ENCODE results near the gene PEPD. TPM values are rescaled to one million over a fixed set of nuclear protein-coding genes. Genes with fewer than 3 reads are reported as not detected.

PEPD gene
- total RNA-seq, 1 donor from 2014 or later = 23.8 TPM

DNA sequence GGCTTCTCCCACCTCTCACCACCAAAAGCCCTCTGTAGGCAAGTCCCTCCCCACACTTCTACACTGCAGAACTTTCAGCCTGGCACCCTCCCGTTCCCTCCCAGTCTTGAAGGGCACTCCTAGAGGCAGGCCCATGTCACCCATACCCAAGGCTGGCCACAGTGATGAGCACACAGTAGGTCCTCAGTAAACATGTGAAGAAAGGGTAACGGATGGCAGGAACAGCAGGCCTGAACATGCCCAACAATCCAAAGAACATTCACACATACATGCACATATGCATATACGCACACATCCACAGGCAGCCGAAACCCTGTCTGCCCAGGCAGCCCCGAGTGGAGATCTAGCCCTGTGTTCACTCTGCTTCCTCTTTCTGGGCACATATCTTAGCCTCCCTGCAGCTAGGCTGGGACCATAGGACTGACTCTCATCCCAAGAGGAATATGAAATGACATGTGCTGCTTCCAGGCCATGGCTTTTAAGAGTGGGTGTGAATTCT is 92.9 kb downstream of the PEPD start:
- no peak for DNase-seq (ENCODE audit: low spot score)
- intact Hi-C loops (cut with micrococcal nuclease) = no loop called here
- no peaks in the 10 kb centered on the region for H3K27me3 Mint-ChIP-seq (ENCODE audit: low read depth)
- H3K9me3 Mint-ChIP-seq = no peaks in the 10 kb centered on the region
- H3K36me3 Mint-ChIP-seq (ENCODE audit: low read depth) = no peaks in the 10 kb centered on the region
- H3K27ac Mint-ChIP-seq = no peak overlapping the region
- H3K4me1 Mint-ChIP-seq (ENCODE audit: low read depth) = peaks cover 2% of the 10 kb centered on the region
- no peak overlapping the region for H3K4me3 Mint-ChIP-seq (ENCODE audit: low read depth)

DNA sequence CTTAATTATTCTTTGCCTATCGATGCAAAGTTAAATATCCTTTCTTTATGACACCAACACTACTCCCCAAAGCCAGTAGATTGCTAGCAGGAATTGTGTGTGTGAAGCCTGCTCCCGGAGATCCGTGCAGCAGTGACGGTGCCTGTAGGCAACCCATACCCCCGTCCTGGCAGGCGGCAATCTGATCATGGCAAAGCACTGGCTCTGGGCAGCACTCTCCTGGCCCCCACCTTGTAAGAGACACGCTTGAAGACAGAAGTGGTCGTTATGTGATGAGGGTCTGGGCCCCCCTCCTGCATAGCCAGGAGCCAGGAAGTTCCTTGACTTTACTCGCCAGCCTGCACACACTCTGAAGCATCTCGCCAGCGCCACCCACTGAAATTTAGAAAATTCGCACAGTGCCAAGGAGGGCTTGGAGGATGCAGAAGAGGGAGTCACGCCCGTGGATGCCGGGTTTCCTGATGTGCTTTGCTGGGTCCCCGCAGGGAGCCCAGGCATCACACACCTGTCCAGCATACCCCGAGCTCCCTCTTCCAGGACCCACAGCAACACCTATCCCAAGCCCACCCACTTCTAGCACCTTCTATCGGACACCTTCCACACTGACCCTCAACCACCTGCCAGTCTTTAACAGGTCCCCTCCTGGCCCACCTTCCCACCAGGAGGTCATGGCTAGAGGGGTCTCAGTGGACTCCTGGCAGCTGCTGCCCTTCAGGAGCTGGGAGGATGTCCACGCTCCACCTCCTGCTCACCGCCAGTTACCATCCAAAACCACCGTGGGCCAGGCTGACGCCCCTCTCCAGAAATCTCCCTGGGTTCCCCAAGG is 93.6 kb downstream of the PEPD start:
- Mint-ChIP-seq H3K27ac (no peak overlapping the region), H3K9me3 (no peaks in the 10 kb centered on the region)

DNA sequence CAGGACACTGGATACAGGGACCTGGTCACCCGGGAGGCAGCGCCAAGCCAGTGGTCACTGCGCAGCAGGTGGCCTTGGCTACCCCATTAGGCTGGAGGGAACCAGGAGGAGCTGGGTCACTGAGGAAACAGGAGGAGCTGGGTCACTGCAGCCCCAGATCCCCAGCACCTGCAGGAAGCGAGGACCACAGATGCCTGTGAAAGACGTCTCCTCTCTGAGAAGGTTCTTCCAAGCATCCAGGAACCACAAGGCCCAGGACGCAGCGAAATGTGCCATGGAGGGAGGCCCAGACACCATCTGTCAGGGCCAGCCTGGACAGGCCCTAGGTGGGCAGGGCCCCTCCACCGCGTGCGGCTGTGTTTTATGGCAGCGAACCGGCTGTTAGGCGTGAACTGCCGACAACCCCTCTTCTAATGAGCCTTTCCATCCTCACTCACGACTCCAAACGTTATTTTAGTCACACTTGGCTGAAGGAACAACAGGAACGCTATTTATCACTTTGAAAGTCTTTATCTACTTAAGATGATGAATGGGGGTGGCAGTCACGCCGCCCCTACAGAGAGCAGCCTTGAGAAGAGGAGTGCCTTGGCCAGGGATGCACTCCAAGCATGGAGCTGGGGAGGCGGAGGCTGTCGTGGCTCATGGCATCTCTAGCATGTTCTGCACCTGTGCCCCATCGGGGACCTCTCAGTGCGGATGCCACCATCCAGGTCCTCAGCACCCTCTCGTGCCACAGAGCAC is 94.8 kb downstream of the PEPD start:
- no peaks in the 10 kb centered on the region for H3K27me3 Mint-ChIP-seq (ENCODE audit: low read depth)
- H3K36me3 Mint-ChIP-seq (ENCODE audit: low read depth) = no peaks in the 10 kb centered on the region
- H3K4me1 Mint-ChIP-seq (ENCODE audit: low read depth) = peaks cover 2% of the 10 kb centered on the region
- intact Hi-C loops (cut with micrococcal nuclease) = no loop called here
- H3K4me3 Mint-ChIP-seq (ENCODE audit: low read depth) = no peak overlapping the region
- no peak for DNase-seq (ENCODE audit: low spot score)
- H3K27ac Mint-ChIP-seq = no peak overlapping the region
- H3K9me3 Mint-ChIP-seq = no peaks in the 10 kb centered on the region

More for the DNA sequence above, 93.6 kb downstream of the PEPD start:
- Mint-ChIP-seq H3K36me3 (ENCODE audit: low read depth) (no peaks in the 10 kb centered on the region), H3K4me3 (ENCODE audit: low read depth) (no peak overlapping the region), H3K27me3 (ENCODE audit: low read depth) (no peaks in the 10 kb centered on the region), H3K4me1 (ENCODE audit: low read depth) (peaks cover 2% of the 10 kb centered on the region)
- DNase-seq (ENCODE audit: low spot score) = no peak
- intact Hi-C loops (cut with micrococcal nuclease) = no loop called here

DNA sequence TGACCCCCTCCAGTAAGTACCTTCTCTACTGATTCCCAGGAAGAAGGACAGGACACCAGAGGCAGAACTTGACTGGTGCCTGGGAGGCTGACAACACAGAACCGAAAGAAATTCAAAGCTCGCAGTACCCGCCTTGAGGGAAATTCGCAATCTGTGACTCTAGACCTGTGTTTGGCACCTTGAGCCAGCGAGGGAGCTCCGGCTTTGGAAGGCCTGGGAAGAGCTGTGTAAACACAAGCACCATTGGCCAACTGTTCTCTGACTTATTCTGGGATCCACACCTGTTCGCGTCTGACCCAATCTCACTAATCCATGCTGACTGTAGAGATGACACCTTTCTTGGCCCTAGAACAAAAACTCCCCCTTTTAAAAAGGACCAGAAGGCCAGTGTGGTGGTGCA is 97.4 kb downstream of the PEPD start:
- no peaks in the 10 kb centered on the region for H3K36me3 Mint-ChIP-seq (ENCODE audit: low read depth)
- no peak for DNase-seq (ENCODE audit: low spot score)
- no peaks in the 10 kb centered on the region for H3K4me1 Mint-ChIP-seq (ENCODE audit: low read depth)
- H3K27ac Mint-ChIP-seq = no peak overlapping the region
- H3K4me3 Mint-ChIP-seq (ENCODE audit: low read depth) = no peak overlapping the region
- intact Hi-C loops (cut with micrococcal nuclease) = no loop called here
- no peaks in the 10 kb centered on the region for H3K27me3 Mint-ChIP-seq (ENCODE audit: low read depth)
- H3K9me3 Mint-ChIP-seq = no peaks in the 10 kb centered on the region

DNA sequence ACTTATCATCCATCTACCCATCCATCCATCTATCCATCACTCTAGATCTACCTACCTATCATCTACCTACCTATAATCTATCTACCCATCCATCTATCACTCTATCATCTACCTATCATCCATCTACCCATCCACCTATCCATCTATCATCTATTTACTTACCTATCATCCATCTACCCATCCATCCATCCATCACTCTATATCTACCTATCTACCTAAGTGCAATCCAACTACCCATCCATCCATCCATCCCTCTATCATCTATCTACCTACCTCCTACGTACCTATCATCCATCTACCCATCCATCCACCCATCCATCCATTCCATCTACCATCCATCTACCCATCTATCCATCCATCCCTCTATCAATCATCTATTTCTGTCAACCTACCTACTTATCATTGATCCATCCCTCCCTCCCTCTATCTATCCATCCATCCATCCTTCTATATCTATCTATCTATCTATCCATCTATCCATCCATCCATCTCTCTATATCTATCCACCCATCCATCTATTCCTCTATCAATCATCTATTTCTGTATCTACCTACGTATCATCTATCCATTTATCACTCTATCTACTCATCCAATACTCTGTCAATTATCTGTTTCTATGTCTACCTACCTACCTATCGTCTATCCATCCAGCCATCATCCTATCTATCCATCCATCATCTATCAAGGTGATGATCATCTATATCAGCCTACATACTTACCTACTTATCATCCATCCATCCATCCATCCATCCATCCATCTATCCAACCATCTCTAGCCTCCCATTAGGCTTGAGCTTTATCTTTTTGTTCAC is 99.0 kb downstream of the PEPD start:
- Mint-ChIP-seq H3K4me3 (ENCODE audit: low read depth) (no peak overlapping the region), H3K4me1 (ENCODE audit: low read depth) (no peaks in the 10 kb centered on the region), H3K27me3 (ENCODE audit: low read depth) (no peaks in the 10 kb centered on the region), H3K27ac (no peak overlapping the region), H3K9me3 (no peaks in the 10 kb centered on the region), H3K36me3 (ENCODE audit: low read depth) (no peaks in the 10 kb centered on the region)
- no peak for DNase-seq (ENCODE audit: low spot score)
- intact Hi-C loops (cut with micrococcal nuclease) = no loop called here

DNA sequence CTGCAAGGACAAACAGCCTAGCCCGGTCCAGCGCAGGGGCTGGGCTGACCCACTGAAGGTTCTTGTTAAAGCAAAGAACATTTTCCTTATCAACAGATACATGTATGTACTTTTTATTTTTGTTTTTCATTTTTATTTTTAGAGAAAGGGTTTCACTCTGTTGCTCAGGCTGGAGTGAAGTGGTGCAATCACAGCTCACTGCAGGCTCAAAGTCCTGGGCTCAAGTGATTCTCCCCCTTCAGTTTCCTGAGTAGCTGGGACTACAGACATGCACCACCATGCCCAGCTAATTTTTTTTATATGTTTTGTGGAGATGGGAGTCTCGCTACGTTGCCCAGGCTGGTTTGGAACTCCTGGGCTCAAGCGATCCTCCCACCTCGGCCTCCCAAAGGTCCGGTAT is 100.2 kb downstream of the PEPD start:
- no peaks in the 10 kb centered on the region for H3K27me3 Mint-ChIP-seq (ENCODE audit: low read depth)
- no peaks in the 10 kb centered on the region for H3K4me1 Mint-ChIP-seq (ENCODE audit: low read depth)
- intact Hi-C loops (cut with micrococcal nuclease) = no loop called here
- H3K27ac Mint-ChIP-seq = no peak overlapping the region
- H3K4me3 Mint-ChIP-seq (ENCODE audit: low read depth) = no peak overlapping the region
- H3K36me3 Mint-ChIP-seq (ENCODE audit: low read depth) = no peaks in the 10 kb centered on the region
- H3K9me3 Mint-ChIP-seq = no peaks in the 10 kb centered on the region
- DNase-seq (ENCODE audit: low spot score) = no peak

DNA sequence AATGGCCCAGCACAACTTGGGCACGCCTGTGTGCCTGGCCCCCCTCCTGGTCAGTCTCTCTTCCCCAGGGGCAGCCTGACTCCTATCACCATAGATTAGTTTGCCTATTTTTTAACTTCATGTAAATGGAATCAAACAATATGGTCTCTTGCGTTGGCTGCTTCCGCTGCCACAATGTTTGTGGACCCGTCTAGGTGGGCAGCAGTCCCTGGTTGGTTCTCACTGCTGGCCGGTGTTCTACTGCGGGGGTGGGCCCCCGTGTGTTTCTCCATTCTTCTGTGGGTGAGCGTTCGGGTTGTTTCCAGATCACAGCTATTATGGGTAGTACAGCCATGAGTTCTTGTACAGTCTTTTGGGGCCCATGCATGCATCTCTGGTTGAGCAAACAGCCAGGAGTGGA is 100.8 kb downstream of the PEPD start:
- Mint-ChIP-seq H3K9me3 (no peaks in the 10 kb centered on the region), H3K27me3 (ENCODE audit: low read depth) (no peaks in the 10 kb centered on the region), H3K36me3 (ENCODE audit: low read depth) (no peaks in the 10 kb centered on the region), H3K27ac (no peak overlapping the region), H3K4me1 (ENCODE audit: low read depth) (no peaks in the 10 kb centered on the region), H3K4me3 (ENCODE audit: low read depth) (no peak overlapping the region)
- DNase-seq (ENCODE audit: low spot score) = no peak
- intact Hi-C loops (cut with micrococcal nuclease) = no loop called here

DNA sequence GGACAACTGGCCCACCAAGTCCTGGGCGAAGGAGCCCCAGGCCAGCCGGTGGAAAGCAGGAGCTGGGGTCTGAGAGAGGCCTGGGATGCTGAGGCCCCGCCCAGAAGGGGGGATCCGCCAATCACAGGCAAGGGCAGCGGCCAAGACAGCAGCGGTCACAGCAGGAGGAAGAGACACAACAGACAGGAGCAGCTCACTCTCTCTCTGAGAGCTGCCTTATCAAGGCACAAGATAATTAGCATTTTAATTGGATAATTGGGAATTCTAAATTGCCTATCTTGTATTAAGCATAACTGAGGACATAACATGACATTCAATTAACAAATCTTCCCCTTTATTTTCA is 101.8 kb downstream of the PEPD start:
- H3K4me1 Mint-ChIP-seq (ENCODE audit: low read depth) = no peaks in the 10 kb centered on the region
- no peak overlapping the region for H3K4me3 Mint-ChIP-seq (ENCODE audit: low read depth)
- H3K9me3 Mint-ChIP-seq = no peaks in the 10 kb centered on the region
- intact Hi-C loops (cut with micrococcal nuclease) = loop anchor here (5.0 kb wide), 1 partner anchor 353 kb away; no protein-coding TSS in a partner anchor
- no peaks in the 10 kb centered on the region for H3K27me3 Mint-ChIP-seq (ENCODE audit: low read depth)
- no peak overlapping the region for H3K27ac Mint-ChIP-seq
- no peak for DNase-seq (ENCODE audit: low spot score)
- H3K36me3 Mint-ChIP-seq (ENCODE audit: low read depth) = no peaks in the 10 kb centered on the region

DNA sequence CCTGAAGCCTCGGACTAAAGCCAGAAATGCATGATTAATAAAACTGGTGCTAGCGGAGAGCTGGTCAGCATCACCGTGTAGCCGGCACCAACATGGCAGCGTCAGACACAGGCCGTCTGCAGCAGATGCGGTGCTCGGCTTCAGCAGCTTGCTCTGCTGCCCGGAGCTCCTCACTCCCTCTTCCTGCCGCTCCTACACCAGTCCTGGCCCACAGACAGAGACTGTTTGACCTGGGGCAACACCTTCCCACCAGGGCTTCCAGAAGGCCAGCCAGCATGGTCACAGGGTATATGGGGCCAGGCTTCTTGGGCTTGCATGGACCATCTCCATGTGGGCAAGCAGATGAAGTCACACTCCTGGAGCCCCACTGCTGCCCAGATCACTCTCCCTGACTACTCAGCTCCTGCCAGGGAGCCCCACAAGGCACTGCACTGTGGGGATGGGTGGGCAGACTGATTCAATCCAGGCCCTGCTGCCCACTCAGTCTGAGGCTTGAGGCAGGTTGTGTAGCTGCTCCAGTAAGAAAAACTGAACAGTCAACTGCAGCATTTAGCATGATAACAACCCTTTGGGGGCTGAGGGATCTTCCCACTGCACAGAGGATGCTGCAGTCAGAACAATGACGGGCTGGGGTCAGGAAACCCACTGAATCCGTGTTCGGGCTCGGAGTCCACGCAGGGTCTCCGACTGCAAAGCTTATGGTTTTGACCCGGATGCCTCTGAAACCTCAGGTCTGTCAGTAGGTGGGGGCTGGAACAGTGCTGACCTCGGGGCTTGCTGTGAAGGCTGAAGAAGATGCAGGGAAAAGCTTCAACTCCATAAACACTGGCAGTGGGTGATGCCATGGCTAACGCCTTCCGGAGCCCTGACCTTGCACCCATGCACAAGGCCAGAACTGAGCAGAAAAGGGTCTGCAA is 102.5 kb downstream of the PEPD start:
- Mint-ChIP-seq H3K4me1 (ENCODE audit: low read depth) (no peaks in the 10 kb centered on the region), H3K36me3 (ENCODE audit: low read depth) (no peaks in the 10 kb centered on the region), H3K4me3 (ENCODE audit: low read depth) (no peak overlapping the region), H3K27ac (no peak overlapping the region), H3K27me3 (ENCODE audit: low read depth) (no peaks in the 10 kb centered on the region), H3K9me3 (no peaks in the 10 kb centered on the region)
- no peak for DNase-seq (ENCODE audit: low spot score)
- intact Hi-C loops (cut with micrococcal nuclease) = loop anchor here (5.0 kb wide), 1 partner anchor 353 kb away; no protein-coding TSS in a partner anchor

DNA sequence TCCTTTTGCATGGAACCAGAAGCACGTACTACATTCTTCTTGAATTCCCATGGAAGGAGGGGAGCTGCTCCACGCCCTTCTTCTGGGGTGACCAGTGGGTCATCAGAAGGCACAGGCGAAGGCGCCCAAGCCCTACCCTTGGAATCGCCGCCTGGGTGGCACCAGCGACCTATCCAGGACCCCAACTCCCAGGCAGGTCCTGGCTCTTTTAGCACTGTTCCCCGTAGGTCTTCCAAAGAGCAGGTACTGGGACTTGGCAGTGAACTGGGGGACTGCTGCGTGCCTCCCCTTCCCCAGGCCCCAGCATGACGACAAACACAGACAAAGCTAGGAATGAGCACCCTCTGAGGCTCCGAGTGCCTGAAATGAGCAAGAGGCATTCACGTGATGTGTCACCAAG is 103.1 kb downstream of the PEPD start:
- no peaks in the 10 kb centered on the region for H3K36me3 Mint-ChIP-seq (ENCODE audit: low read depth)
- H3K27me3 Mint-ChIP-seq (ENCODE audit: low read depth) = no peaks in the 10 kb centered on the region
- H3K4me1 Mint-ChIP-seq (ENCODE audit: low read depth) = no peaks in the 10 kb centered on the region
- intact Hi-C loops (cut with micrococcal nuclease) = loop anchor here (5.0 kb wide), 1 partner anchor 354 kb away; no protein-coding TSS in a partner anchor
- DNase-seq (ENCODE audit: low spot score) = no peak
- H3K4me3 Mint-ChIP-seq (ENCODE audit: low read depth) = no peak overlapping the region
- no peak overlapping the region for H3K27ac Mint-ChIP-seq
- H3K9me3 Mint-ChIP-seq = no peaks in the 10 kb centered on the region

DNA sequence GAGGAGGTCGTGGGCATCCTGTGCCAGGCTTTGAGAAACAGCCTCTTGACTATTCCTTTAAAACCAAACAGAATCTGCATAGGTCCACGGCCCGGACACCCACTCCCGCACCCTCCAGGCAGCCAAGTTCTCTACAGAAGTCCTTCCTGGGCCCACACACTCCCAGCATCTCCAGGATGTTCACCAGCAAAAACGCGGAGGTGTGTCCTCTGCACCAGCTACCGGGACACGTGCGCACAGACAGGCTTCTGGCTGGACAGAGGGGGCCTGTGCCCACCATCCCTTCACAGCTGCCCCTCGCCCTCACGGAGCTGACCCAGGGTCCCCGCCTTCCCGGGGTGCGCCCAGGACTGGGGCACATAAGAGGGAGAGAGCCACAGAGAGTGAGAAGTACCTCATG is 103.8 kb downstream of the PEPD start:
- no peaks in the 10 kb centered on the region for H3K9me3 Mint-ChIP-seq
- H3K27me3 Mint-ChIP-seq (ENCODE audit: low read depth) = no peaks in the 10 kb centered on the region
- no peaks in the 10 kb centered on the region for H3K36me3 Mint-ChIP-seq (ENCODE audit: low read depth)
- intact Hi-C loops (cut with micrococcal nuclease) = loop anchor here (5.0 kb wide), 1 partner anchor 355 kb away; no protein-coding TSS in a partner anchor
- H3K4me1 Mint-ChIP-seq (ENCODE audit: low read depth) = no peaks in the 10 kb centered on the region
- no peak overlapping the region for H3K27ac Mint-ChIP-seq
- DNase-seq (ENCODE audit: low spot score) = no peak
- H3K4me3 Mint-ChIP-seq (ENCODE audit: low read depth) = no peak overlapping the region

All from activated T-helper 2 cell treated with anti-CD3 and anti-CD28 coated beads, Interferon-gamma antibody, Interleukin-2, Interleukin-4, amounts not matched to agents 10 μg/mL and 5 μg/mL and 100 μg/mL, durations not matched to agents 14 hours and 24 hours and 36 hours (primary cell).